ENCODE results near the gene LGR5. TPM values are rescaled to one million over a fixed set of nuclear protein-coding genes. Genes with fewer than 3 reads are reported as not detected.

Gene LGR5
- total RNA-seq, 1 donor: under 0.01 TPM

- DNase-seq (ENCODE audit: insufficient read length, low spot score, missing footprints): no peak
Observed at GRCh38 chr12:71430756-71431155, 8.8 kb upstream of the LGR5 start.

GRCh38 chr12:71431991-71432390 is 7.6 kb upstream of the LGR5 start:
- Histone ChIP-seq H3K27ac (ENCODE audit: low read depth, low read length) (no peak overlapping the region), H3K36me3 (ENCODE audit: insufficient read depth, low read length) (no peaks in the 10 kb centered on the region), H3K27me3 (ENCODE audit: insufficient read depth, low read length) (peaks cover 24% of the 10 kb centered on the region), H3K4me3 (ENCODE audit: insufficient read depth, low read length) (no peak overlapping the region), H3K4me1 (ENCODE audit: insufficient read depth, low read length) (peaks cover 2% of the 10 kb centered on the region), H2AFZ (ENCODE audit: low read length) (no peak overlapping the region), H3K9me3 (ENCODE audit: low read depth, low read length) (no peaks in the 10 kb centered on the region), H3K4me2 (ENCODE audit: insufficient read depth, low read length) (no peak overlapping the region), H4K20me1 (ENCODE audit: insufficient read depth, low read length) (no peaks in the 10 kb centered on the region), H3K79me2 (ENCODE audit: insufficient read depth, low read length) (no peaks in the 10 kb centered on the region)
- no peak for DNase-seq (ENCODE audit: insufficient read length, low spot score, missing footprints)
- no peak for TF ChIP-seq CTCF (IDR thresholded peaks at IDR 0.05; ENCODE audit: extremely low read depth, low read depth, low read length)

More at GRCh38 chr12:71430756-71431155, 8.8 kb upstream of the LGR5 start:
- Histone ChIP-seq H3K4me1 (ENCODE audit: insufficient read depth, low read length) (peaks cover 3% of the 10 kb centered on the region), H3K79me2 (ENCODE audit: insufficient read depth, low read length) (no peaks in the 10 kb centered on the region), H3K4me2 (ENCODE audit: insufficient read depth, low read length) (no peak overlapping the region), H3K27ac (ENCODE audit: low read depth, low read length) (no peak overlapping the region), H3K4me3 (ENCODE audit: insufficient read depth, low read length) (no peak overlapping the region), H3K36me3 (ENCODE audit: insufficient read depth, low read length) (no peaks in the 10 kb centered on the region), H4K20me1 (ENCODE audit: insufficient read depth, low read length) (no peaks in the 10 kb centered on the region), H2AFZ (ENCODE audit: low read length) (no peak overlapping the region), H3K9me3 (ENCODE audit: low read depth, low read length) (no peaks in the 10 kb centered on the region), H3K27me3 (ENCODE audit: insufficient read depth, low read length) (peaks cover 24% of the 10 kb centered on the region)
- TF ChIP-seq CTCF (IDR thresholded peaks at IDR 0.05; ENCODE audit: extremely low read depth, low read depth, low read length): no peak

GRCh38 chr12:71432936-71433335 is 6.7 kb upstream of the LGR5 start:
- H3K36me3 ChIP-seq (ENCODE audit: insufficient read depth, low read length): no peaks in the 10 kb centered on the region
- H4K20me1 ChIP-seq (ENCODE audit: insufficient read depth, low read length): no peaks in the 10 kb centered on the region
- no peak for TF ChIP-seq CTCF (IDR thresholded peaks at IDR 0.05; ENCODE audit: extremely low read depth, low read depth, low read length)
- H3K9me3 ChIP-seq (ENCODE audit: low read depth, low read length): no peaks in the 10 kb centered on the region
- H3K4me1 ChIP-seq (ENCODE audit: insufficient read depth, low read length): no peaks in the 10 kb centered on the region
- DNase-seq (ENCODE audit: insufficient read length, low spot score, missing footprints): no peak
- H3K4me2 ChIP-seq (ENCODE audit: insufficient read depth, low read length): no peak overlapping the region
- no peaks in the 10 kb centered on the region for H3K79me2 ChIP-seq (ENCODE audit: insufficient read depth, low read length)
- H3K27ac ChIP-seq (ENCODE audit: low read depth, low read length): no peak overlapping the region
- no peak overlapping the region for H3K4me3 ChIP-seq (ENCODE audit: insufficient read depth, low read length)
- no peak overlapping the region for H2AFZ ChIP-seq (ENCODE audit: low read length)
- H3K27me3 ChIP-seq (ENCODE audit: insufficient read depth, low read length): peaks cover 27% of the 10 kb centered on the region

- no peak overlapping the region for H3K4me3 ChIP-seq (ENCODE audit: insufficient read depth, low read length)
- no peaks in the 10 kb centered on the region for H4K20me1 ChIP-seq (ENCODE audit: insufficient read depth, low read length)
- no peak overlapping the region for H3K27ac ChIP-seq (ENCODE audit: low read depth, low read length)
- no peak for TF ChIP-seq CTCF (IDR thresholded peaks at IDR 0.05; ENCODE audit: extremely low read depth, low read depth, low read length)
- H3K4me1 ChIP-seq (ENCODE audit: insufficient read depth, low read length): peaks cover 5% of the 10 kb centered on the region
- H3K4me2 ChIP-seq (ENCODE audit: insufficient read depth, low read length): no peak overlapping the region
- H3K36me3 ChIP-seq (ENCODE audit: insufficient read depth, low read length): no peaks in the 10 kb centered on the region
- peaks cover 46% of the 10 kb centered on the region for H3K27me3 ChIP-seq (ENCODE audit: insufficient read depth, low read length)
- no peaks in the 10 kb centered on the region for H3K9me3 ChIP-seq (ENCODE audit: low read depth, low read length)
- no peak for DNase-seq (ENCODE audit: insufficient read length, low spot score, missing footprints)
- H3K79me2 ChIP-seq (ENCODE audit: insufficient read depth, low read length): no peaks in the 10 kb centered on the region
- no peak overlapping the region for H2AFZ ChIP-seq (ENCODE audit: low read length)
Observed at GRCh38 chr12:71436696-71437095, 2.9 kb upstream of the LGR5 start.
